K562 (cell line): ENCODE data around the gene PSMC6. TPM values are rescaled to one million over a fixed set of nuclear protein-coding genes. Genes with fewer than 3 reads are reported as not detected.

Experiments
- BMI1 ChIP-seq: fragments of 150-350 bp; IDR thresholded peaks from 2 replicates; pipeline ENCODE4 v1.6.1; 2014; ENCODE audit warnings: low read length
- C11orf30 ChIP-seq: fragments of 450-650 bp; IDR thresholded peaks from 2 replicates; pipeline ENCODE4 v1.6.1; 2016; ENCODE audit warnings: low read depth, mild to moderate bottlenecking
- FIP1L1 ChIP-seq: fragments of 200-400 bp; formaldehyde crosslinking; IDR thresholded peaks from 2 replicates; pipeline ENCODE4 v1.6.1; 2018; ENCODE audit warnings: mild to moderate bottlenecking, low read depth, low read length; ENCODE audit not compliant: poor library complexity, severe bottlenecking
- GABPB1 ChIP-seq: sonication (generic); formaldehyde crosslinking; IDR thresholded peaks from 2 replicates; pipeline ENCODE4 v1.8.0; 2022; ENCODE audit warnings: mild to moderate bottlenecking, missing genetic modification reagents
- MTF1 ChIP-seq: fragments of 250-450 bp; sonication (Bioruptor Pico); IDR thresholded peaks from 2 replicates; pipeline ENCODE4 v1.9.0; 2021; ENCODE audit warnings: moderate library complexity, mild to moderate bottlenecking, inconsistent platforms, borderline replicate concordance
- RFX1 ChIP-seq: fragments of 450-650 bp; IDR thresholded peaks from 2 replicates; pipeline ENCODE4 v1.6.1; 2016; ENCODE audit warnings: mild to moderate bottlenecking, moderate library complexity
- SRSF7 ChIP-seq: fragments of 200-400 bp; formaldehyde crosslinking; optimal IDR thresholded peaks from 2 replicates; pipeline ENCODE3; 2017; ENCODE audit warnings: mild to moderate bottlenecking, low read depth, low read length
- TFAP4 ChIP-seq: sonication (generic); formaldehyde crosslinking; IDR thresholded peaks from 2 replicates; pipeline ENCODE4 v1.8.0; 2022; ENCODE audit warnings: missing genetic modification reagents, mild to moderate bottlenecking, moderate library complexity, borderline replicate concordance
- THRA ChIP-seq: fragments of 450-650 bp; IDR thresholded peaks from 2 replicates; pipeline ENCODE4 v1.6.1; 2017; ENCODE audit warnings: mild to moderate bottlenecking, moderate library complexity
- TSHZ1 ChIP-seq: fragments of 250-450 bp; sonication (Bioruptor Pico); IDR thresholded peaks from 2 replicates; pipeline ENCODE4 v1.4.0; 2020; ENCODE audit warnings: mild to moderate bottlenecking, moderate library complexity
- ZNF644 ChIP-seq: fragments of 200-800 bp; sonication (Bioruptor generic); IDR thresholded peaks from 2 replicates; pipeline ENCODE4 v1.6.1; 2016; ENCODE audit warnings: low read depth, missing genetic modification characterization, missing compliant biosample characterization
- polyA plus RNA-seq, 8 experiments: library from polyadenylated mRNA; depleted of rRNA in 4 of 8; stranded (reverse) in 5 of 8; unstranded in 3 of 8; fragments of >200 nt; fragmentation: Nextera tagmentation in 2 of 8; fragmentation: Illumina TruSeq in 1 of 8; extraction: Ambion mirVana in 2 of 8; extraction: Trizol in 1 of 8; gene quantifications; 2 replicates each; pipeline versions ENCODE4 v1.2.1 to v1.2.3, GENCODE V29; 2011 to 2014; ENCODE audit warnings: inconsistent platforms in 1 of 8, missing spikeins in 1 of 8
- total RNA-seq, 7 experiments: library from RNA; depleted of rRNA in 6 of 7; stranded (reverse); fragments of >200 nt in 6 of 7; fragmentation: Illumina TruSeq in 2 of 7; extraction: Trizol in 2 of 7; gene quantifications; 2 replicates each; pipeline versions ENCODE4 v1.2.1 to v1.2.3, GENCODE V29; 2011 to 2021; ENCODE audit warnings: low replicate concordance in 1 of 7
- TF ChIP-seq, protein P1 (sequence below): fragments of 450-650 bp; IDR thresholded peaks from 2 replicates; pipeline ENCODE4 v1.6.1; 2016; ENCODE audit warnings: low read depth

The PSMC6 gene
- total and polyA plus RNA-seq, 9 of the 15 experiments (the other 6 are each of a cell fraction or from before 2014, with no cell fraction given) = 91.4 to 224 (median 182) TPM

GRCh38 chr14:52694761-52695480, 12.1 kb upstream of the PSMC6 start (continued):
- TF ChIP-seq, protein P1, sequence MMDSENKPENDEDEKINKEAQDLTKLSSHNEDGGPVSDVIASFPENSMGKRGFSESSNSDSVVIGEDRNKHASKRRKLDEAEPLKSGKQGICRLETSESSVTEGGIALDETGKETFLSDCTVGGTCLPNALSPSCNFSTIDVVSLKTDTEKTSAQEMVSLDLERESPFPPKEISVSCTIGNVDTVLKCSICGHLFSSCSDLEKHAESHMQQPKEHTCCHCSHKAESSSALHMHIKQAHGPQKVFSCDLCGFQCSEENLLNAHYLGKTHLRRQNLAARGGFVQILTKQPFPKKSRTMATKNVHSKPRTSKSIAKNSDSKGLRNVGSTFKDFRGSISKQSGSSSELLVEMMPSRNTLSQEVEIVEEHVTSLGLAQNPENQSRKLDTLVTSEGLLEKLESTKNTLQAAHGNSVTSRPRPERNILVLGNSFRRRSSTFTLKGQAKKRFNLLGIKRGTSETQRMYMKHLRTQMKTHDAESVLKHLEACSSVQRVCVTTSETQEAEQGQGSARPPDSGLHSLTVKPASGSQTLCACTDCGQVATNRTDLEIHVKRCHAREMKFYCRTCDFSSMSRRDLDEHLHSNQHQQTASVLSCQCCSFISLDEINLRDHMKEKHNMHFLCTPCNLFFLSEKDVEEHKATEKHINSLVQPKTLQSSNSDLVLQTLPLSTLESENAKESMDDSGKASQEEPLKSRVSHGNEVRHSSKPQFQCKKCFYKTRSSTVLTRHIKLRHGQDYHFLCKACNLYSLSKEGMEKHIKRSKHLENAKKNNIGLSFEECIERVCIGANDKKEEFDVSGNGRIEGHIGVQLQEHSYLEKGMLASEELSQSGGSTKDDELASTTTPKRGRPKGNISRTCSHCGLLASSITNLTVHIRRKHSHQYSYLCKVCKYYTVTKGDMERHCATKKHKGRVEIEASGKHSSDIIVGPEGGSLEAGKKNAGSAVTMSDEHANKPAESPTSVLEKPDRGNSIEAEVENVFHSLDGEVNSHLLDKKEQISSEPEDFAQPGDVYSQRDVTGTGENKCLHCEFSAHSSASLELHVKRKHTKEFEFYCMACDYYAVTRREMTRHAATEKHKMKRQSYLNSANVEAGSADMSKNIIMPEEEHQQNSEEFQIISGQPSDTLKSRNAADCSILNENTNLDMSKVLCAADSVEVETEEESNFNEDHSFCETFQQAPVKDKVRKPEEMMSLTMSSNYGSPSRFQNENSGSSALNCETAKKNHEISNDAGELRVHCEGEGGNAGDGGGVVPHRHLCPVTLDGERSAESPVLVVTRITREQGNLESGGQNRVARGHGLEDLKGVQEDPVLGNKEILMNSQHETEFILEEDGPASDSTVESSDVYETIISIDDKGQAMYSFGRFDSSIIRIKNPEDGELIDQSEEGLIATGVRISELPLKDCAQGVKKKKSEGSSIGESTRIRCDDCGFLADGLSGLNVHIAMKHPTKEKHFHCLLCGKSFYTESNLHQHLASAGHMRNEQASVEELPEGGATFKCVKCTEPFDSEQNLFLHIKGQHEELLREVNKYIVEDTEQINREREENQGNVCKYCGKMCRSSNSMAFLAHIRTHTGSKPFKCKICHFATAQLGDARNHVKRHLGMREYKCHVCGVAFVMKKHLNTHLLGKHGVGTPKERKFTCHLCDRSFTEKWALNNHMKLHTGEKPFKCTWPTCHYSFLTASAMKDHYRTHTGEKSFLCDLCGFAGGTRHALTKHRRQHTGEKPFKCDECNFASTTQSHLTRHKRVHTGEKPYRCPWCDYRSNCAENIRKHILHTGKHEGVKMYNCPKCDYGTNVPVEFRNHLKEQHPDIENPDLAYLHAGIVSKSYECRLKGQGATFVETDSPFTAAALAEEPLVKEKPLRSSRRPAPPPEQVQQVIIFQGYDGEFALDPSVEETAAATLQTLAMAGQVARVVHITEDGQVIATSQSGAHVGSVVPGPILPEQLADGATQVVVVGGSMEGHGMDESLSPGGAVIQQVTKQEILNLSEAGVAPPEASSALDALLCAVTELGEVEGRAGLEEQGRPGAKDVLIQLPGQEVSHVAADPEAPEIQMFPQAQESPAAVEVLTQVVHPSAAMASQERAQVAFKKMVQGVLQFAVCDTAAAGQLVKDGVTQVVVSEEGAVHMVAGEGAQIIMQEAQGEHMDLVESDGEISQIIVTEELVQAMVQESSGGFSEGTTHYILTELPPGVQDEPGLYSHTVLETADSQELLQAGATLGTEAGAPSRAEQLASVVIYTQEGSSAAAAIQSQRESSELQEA = no peak
- TF ChIP-seq TSHZ1 (CRISPR knock-in tag) = no peak
- TF ChIP-seq RFX1 = no peak
- no peak for TF ChIP-seq GABPB1
- TF ChIP-seq THRA = no peak
- no peak for TF ChIP-seq ZNF644 (tag)
- peak; percentile 26 for TF ChIP-seq FIP1L1
- no peak for TF ChIP-seq C11orf30
- no peak for TF ChIP-seq SRSF7
- no peak for TF ChIP-seq MTF1 (CRISPR knock-in tag)
- no peak for TF ChIP-seq BMI1
- TF ChIP-seq TFAP4 (CRISPR knock-in tag) = no peak
